Tibial nerve (tissue), 3 donors: Measurements from ENCODE around the gene APPL1.

ENCODE experiments used
- EP300 ChIP-seq, 2 donors: sonication (generic); formaldehyde crosslinking; IDR thresholded peaks; one replicate each; pipeline ENCODE4 v1.6.1; 2017; ENCODE audit warnings: antibody characterized with exemption in 2 of 2, mild to moderate bottlenecking in 1 of 2
- POLR2A ChIP-seq, 2 donors: fragments of 450-650 bp; IDR thresholded peaks; one replicate each; pipeline ENCODE4 v1.6.1; 2017; ENCODE audit warnings: antibody characterized with exemption in 2 of 2, mild to moderate bottlenecking in 2 of 2, moderate library complexity in 2 of 2

- TF ChIP-seq POLR2A (IDR thresholded peaks at IDR 0.05) (no peak), EP300 (IDR thresholded peaks at IDR 0.05) (no peak)
Measured at GRCh38 chr3:57309769-57310360, 82.3 kb downstream of the APPL1 start.
